Stimulated activated naive CD8-positive, alpha-beta T cell treated with anti-CD3 and anti-CD28 coated beads, Interleukin-15, amount 100 ng/mL, for 72 hours (primary cell): ENCODE data around the gene ZBTB20.
A peak's percentile ranks its signal among the peaks of the same experiment; 100 is the strongest.

ENCODE experiments used
- ATAC-seq: fragments of 150-1000 bp; cut with Tn5 transposase; 2 replicates; pipeline ENCODE4 v1.10.0; 2021; ENCODE audit warnings: mild to moderate bottlenecking, moderate library complexity
- DNase-seq, 2 donors: peaks; one replicate each; pipeline ENCODE4 v3.0.0; 2021 to 2022
- H3K27ac Mint-ChIP-seq, 2 donors: one replicate each; pipeline ENCODE4 v1.8.0; 2022; ENCODE audit warnings: mild to moderate bottlenecking in 2 of 2, mixed read lengths in 2 of 2, moderate library complexity in 2 of 2
- H3K27me3 Mint-ChIP-seq: one replicate; pipeline ENCODE4 v1.8.0; 2022; ENCODE audit warnings: mixed read lengths
- H3K4me1 Mint-ChIP-seq: one replicate; pipeline ENCODE4 v1.8.0; 2022; ENCODE audit warnings: mild to moderate bottlenecking, mixed read lengths
- H3K4me3 Mint-ChIP-seq, 2 donors: one replicate each; pipeline ENCODE4 v1.8.0; 2022; ENCODE audit warnings: mild to moderate bottlenecking in 2 of 2, mixed read lengths in 2 of 2, moderate library complexity in 1 of 2
- H3K9me3 Mint-ChIP-seq, 2 donors: one replicate each; pipeline ENCODE4 v1.8.0; 2022; ENCODE audit warnings: mixed read lengths in 2 of 2

The ZBTB20 gene

GRCh38 chr3:114803042-114803695, 343.9 kb downstream of the ZBTB20 start:
- Mint-ChIP-seq H3K9me3 (no peaks in the 10 kb centered on the region), H3K27me3 (no peaks in the 10 kb centered on the region), H3K27ac (no peak overlapping the region), H3K4me1 (peaks cover 16% of the 10 kb centered on the region), H3K4me3 (peak overlapping the region in 1 of 2 donors; percentile 33)
- no peak for DNase-seq
- no peak for ATAC-seq

GRCh38 chr3:114800272-114801031, 346.6 kb downstream of the ZBTB20 start:
- H3K4me3 Mint-ChIP-seq, result no peak overlapping the region
- no peaks in the 10 kb centered on the region for H3K27me3 Mint-ChIP-seq
- H3K4me1 Mint-ChIP-seq, result peaks cover 16% of the 10 kb centered on the region
- no peak overlapping the region for H3K27ac Mint-ChIP-seq
- no peaks in the 10 kb centered on the region for H3K9me3 Mint-ChIP-seq
- DNase-seq (no peak), ATAC-seq (no peak)

GRCh38 chr3:114799816-114800215, 347.3 kb downstream of the ZBTB20 start:
- Mint-ChIP-seq H3K4me1 (peaks cover 16% of the 10 kb centered on the region), H3K27me3 (no peaks in the 10 kb centered on the region), H3K27ac (no peak overlapping the region), H3K4me3 (no peak overlapping the region), H3K9me3 (no peaks in the 10 kb centered on the region)
- no peak for ATAC-seq
- DNase-seq, result no peak

GRCh38 chr3:114796796-114797195, 350.3 kb downstream of the ZBTB20 start:
- Mint-ChIP-seq H3K27me3 (no peaks in the 10 kb centered on the region), H3K9me3 (no peaks in the 10 kb centered on the region), H3K4me1 (no peaks in the 10 kb centered on the region), H3K27ac (no peak overlapping the region), H3K4me3 (no peak overlapping the region)
- DNase-seq (no peak), ATAC-seq (no peak)

GRCh38 chr3:114794894-114795630, 352.0 kb downstream of the ZBTB20 start:
- peaks cover 6% of the 10 kb centered on the region for H3K4me1 Mint-ChIP-seq
- no peak overlapping the region for H3K4me3 Mint-ChIP-seq
- no peak overlapping the region for H3K27ac Mint-ChIP-seq
- DNase-seq (no peak), ATAC-seq (no peak)
- H3K9me3 Mint-ChIP-seq, result no peaks in the 10 kb centered on the region
- H3K27me3 Mint-ChIP-seq, result no peaks in the 10 kb centered on the region

GRCh38 chr3:114792159-114792918, 354.7 kb downstream of the ZBTB20 start:
- Mint-ChIP-seq H3K27me3 (no peaks in the 10 kb centered on the region), H3K4me3 (no peak overlapping the region), H3K27ac (no peak overlapping the region), H3K4me1 (peaks cover 6% of the 10 kb centered on the region), H3K9me3 (peaks cover 0 to 9% of the 10 kb centered on the region in 2 donors)
- DNase-seq (no peak), ATAC-seq (no peak)

DNA sequence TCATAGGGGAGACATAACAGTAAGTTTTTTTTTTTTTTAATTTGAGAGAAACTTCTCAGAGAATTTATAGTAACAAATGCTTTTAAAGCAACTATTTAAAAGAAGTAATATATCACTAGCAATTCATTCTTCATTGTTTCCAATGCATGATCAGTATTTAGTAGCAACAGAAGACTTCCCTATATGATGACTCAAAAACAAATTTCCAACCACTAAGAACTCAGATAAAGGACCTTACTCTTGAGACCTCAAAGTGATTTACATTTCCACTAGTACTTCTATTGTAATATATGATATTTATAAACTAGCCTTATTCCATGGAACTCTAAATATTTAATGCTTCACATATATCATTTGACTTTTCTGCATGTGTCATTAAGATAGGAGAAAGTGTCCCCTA, 356.3 kb downstream of the ZBTB20 start:
- ATAC-seq (no peak), DNase-seq (no peak)
- Mint-ChIP-seq H3K27me3 (no peaks in the 10 kb centered on the region), H3K9me3 (peaks cover 0 to 9% of the 10 kb centered on the region in 2 donors), H3K27ac (no peak overlapping the region), H3K4me1 (peaks cover 6% of the 10 kb centered on the region), H3K4me3 (no peak overlapping the region)

DNA sequence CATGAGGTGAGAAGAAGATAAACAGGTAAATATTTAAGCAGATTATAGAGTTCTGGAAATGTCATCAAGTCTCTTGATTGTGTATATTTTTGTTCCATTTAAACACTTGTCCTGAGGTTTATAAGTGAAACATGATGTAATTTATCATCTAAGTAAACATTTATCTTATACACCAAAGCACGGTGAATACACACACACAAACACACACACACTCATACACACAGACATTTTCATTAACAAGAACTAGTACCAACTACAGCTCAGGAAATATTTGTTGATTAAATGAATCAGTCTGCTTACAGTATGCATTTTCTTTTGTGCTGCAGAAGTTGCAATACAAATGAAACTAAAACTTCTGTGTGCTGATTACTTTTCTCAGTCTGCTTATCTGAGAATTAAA, 357.3 kb downstream of the ZBTB20 start:
- Mint-ChIP-seq H3K4me1 (peaks cover 6% of the 10 kb centered on the region), H3K27ac (no peak overlapping the region), H3K27me3 (no peaks in the 10 kb centered on the region), H3K4me3 (no peak overlapping the region), H3K9me3 (peaks cover 0 to 9% of the 10 kb centered on the region in 2 donors)
- ATAC-seq (no peak), DNase-seq (no peak)

- Mint-ChIP-seq H3K4me1 (no peaks in the 10 kb centered on the region), H3K27me3 (no peaks in the 10 kb centered on the region), H3K9me3 (peaks cover 26 to 28% of the 10 kb centered on the region in 2 donors), H3K27ac (no peak overlapping the region), H3K4me3 (no peak overlapping the region)
- no peak for DNase-seq
- no peak for ATAC-seq
These were observed 371.7 kb downstream of the ZBTB20 start for GRCh38 chr3:114775395-114775794.

- H3K4me1 Mint-ChIP-seq, result peaks cover 11% of the 10 kb centered on the region
- ATAC-seq (no peak), DNase-seq (no peak)
- H3K9me3 Mint-ChIP-seq, result peaks cover 19 to 28% of the 10 kb centered on the region in 2 donors
- H3K27me3 Mint-ChIP-seq, result no peaks in the 10 kb centered on the region
- no peak overlapping the region for H3K27ac Mint-ChIP-seq
- no peak overlapping the region for H3K4me3 Mint-ChIP-seq
These were observed 376.2 kb downstream of the ZBTB20 start for GRCh38 chr3:114770874-114771273.

DNA sequence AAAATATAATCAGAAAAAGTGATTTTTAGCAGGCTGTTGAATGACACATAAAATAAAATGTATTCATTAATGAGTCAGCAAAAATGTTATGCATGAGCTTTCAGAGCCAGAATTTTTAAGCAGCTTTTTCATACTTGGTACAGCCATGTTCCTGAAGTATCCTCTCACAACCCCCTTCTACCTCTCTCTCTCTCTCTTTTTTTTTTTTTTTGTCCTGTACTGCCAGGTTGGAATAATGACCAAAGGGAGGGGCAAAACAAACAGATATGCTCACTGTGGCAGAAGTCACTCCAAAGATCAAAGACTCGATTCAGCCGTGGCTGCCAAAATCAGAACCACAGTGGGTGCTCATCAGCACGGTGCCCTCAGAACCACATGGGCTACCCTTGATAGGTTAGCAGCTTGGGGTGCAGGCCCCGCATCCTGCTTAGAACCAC, 383.0 kb downstream of the ZBTB20 start:
- no peak for ATAC-seq
- no peaks in the 10 kb centered on the region for H3K27me3 Mint-ChIP-seq
- no peak for DNase-seq
- H3K27ac Mint-ChIP-seq, result peak overlapping the region; percentile 1 to 27
- H3K4me1 Mint-ChIP-seq, result peaks cover 33% of the 10 kb centered on the region
- no peak overlapping the region for H3K4me3 Mint-ChIP-seq
- H3K9me3 Mint-ChIP-seq, result no peaks in the 10 kb centered on the region

- no peak for DNase-seq
- Mint-ChIP-seq H3K9me3 (no peaks in the 10 kb centered on the region), H3K4me1 (peaks cover 35% of the 10 kb centered on the region), H3K4me3 (no peak overlapping the region), H3K27me3 (no peaks in the 10 kb centered on the region), H3K27ac (no peak overlapping the region)
- no peak for ATAC-seq
These were observed 384.9 kb downstream of the ZBTB20 start for GRCh38 chr3:114762144-114762543.

DNA sequence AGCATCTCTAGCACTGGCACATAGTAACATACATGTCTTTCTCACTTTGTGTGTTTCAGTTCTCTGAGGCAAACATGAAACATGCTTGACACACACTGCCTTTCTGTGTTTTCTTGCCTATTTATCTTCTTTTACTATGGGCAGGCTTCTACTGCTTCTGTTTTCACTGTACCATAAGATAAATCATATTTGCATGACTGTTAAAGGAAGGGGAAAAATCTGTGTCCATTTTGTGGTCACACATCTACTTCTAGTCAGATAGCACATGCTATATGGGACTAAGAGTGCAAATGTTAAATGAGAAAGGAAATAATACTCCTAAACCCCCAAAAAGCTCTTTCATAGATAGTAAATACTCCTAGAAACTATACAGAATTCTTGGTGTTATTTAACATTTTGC, 386.4 kb downstream of the ZBTB20 start:
- H3K27me3 Mint-ChIP-seq, result no peaks in the 10 kb centered on the region
- no peak for ATAC-seq
- no peak for DNase-seq

DNA sequence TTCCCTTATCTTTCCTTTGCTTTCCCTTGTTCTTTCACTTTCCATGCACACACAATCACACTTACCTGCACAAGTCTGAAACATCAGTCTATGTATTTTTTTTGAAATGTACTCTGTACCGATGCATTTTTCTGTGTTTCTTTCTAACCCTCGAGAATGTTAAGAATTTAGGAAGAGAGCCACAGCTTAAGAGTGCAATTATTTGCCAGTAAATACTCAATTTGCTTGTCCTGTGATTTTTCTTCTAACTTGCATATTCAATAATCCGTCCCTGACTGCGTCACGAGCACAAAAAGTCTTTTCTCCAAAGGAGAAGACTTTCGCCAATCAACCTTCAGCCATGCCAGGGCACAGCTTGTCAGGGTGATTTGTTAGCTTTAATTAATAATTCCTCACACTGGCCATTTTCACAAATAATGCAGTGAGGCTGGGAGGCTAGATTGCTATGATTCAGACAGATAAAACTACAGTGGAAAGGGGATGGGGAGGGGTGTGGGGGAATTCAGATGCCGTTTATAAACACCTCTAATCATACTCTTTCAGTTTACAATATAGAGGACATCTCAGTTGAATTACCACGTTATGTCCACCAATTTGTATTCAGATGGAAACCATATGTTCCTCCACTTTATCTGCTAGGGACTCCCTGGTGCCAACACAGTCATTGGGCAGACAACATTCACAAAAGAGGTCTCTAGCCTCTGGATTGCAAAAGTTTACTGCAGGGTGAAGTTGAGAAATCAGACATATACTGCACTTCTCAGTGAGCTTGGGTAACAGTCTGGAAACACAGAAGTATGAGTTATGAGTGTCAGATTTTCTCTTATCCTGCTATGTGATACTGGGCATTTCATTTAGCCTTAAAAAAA, 388.0 kb downstream of the ZBTB20 start:
- Mint-ChIP-seq H3K9me3 (no peaks in the 10 kb centered on the region), H3K4me3 (no peak overlapping the region), H3K27me3 (no peaks in the 10 kb centered on the region), H3K4me1 (peaks cover 25% of the 10 kb centered on the region), H3K27ac (no peak overlapping the region)
- no peak for DNase-seq
- no peak for ATAC-seq

More for the DNA sequence above, 386.4 kb downstream of the ZBTB20 start:
- Mint-ChIP-seq H3K27ac (no peak overlapping the region), H3K4me1 (peaks cover 36% of the 10 kb centered on the region), H3K4me3 (no peak overlapping the region), H3K9me3 (no peaks in the 10 kb centered on the region)
